KOPT-K1 (cell line): ENCODE results near the gene FXYD3.

ENCODE experiments used
- H3K27ac ChIP-seq: fragments of 200-600 bp; sonication (generic); 2 replicates; pipeline ENCODE4 v1.5.1; 2016; ENCODE audit warnings: antibody characterized with exemption, mild to moderate bottlenecking, low read depth, low read length; ENCODE audit not compliant: poor library complexity, severe bottlenecking
- H3K36me3 ChIP-seq: fragments of 200-600 bp; sonication (generic); 2 replicates; pipeline ENCODE4 v1.5.1; 2017; ENCODE audit warnings: antibody characterized with exemption, mild to moderate bottlenecking, low read length, moderate library complexity; ENCODE audit not compliant: insufficient read depth
- H3K9me3 ChIP-seq: fragments of 200-600 bp; sonication (generic); 2 replicates; pipeline ENCODE4 v1.5.1; 2017; ENCODE audit warnings: antibody characterized with exemption, low read length, mild to moderate bottlenecking; ENCODE audit not compliant: insufficient read depth, poor library complexity, severe bottlenecking

FXYD3 gene

GRCh38 chr19:35136231-35136630 is 20.6 kb downstream of the FXYD3 start:
- Histone ChIP-seq H3K27ac (no peak overlapping the region), H3K9me3 (no peaks in the 10 kb centered on the region), H3K36me3 (no peaks in the 10 kb centered on the region)

- no peaks in the 10 kb centered on the region for H3K9me3 ChIP-seq
- no peak overlapping the region for H3K27ac ChIP-seq
- no peaks in the 10 kb centered on the region for H3K36me3 ChIP-seq
These were observed 21.5 kb downstream of the FXYD3 start for GRCh38 chr19:35136977-35137702.

- Histone ChIP-seq H3K9me3 (no peaks in the 10 kb centered on the region), H3K27ac (no peak within 1 kb of the TSS), H3K36me3 (no peaks in the 10 kb centered on the region)
These were observed 22.8 kb downstream of the FXYD3 start, which contains the start of gene FXYD1 for GRCh38 chr19:35138305-35138892. Gene FXYD1 (plus strand): TSS chr19:35138824. CDS start chr19:35140080, 1,256 bp downstream.

GRCh38 chr19:35140207-35140961 is 24.8 kb downstream of the FXYD3 start:
- Histone ChIP-seq H3K27ac (no peak overlapping the region), H3K36me3 (no peaks in the 10 kb centered on the region), H3K9me3 (no peaks in the 10 kb centered on the region)

GRCh38 chr19:35140962-35141836 is 25.6 kb downstream of the FXYD3 start:
- Histone ChIP-seq H3K9me3 (no peaks in the 10 kb centered on the region), H3K36me3 (no peaks in the 10 kb centered on the region), H3K27ac (no peak overlapping the region)

- no peaks in the 10 kb centered on the region for H3K9me3 ChIP-seq
These were observed 26.4 kb downstream of the FXYD3 start for GRCh38 chr19:35141837-35142605.

GRCh38 chr19:35142606-35143230 is 27.1 kb downstream of the FXYD3 start:
- Histone ChIP-seq H3K9me3 (no peaks in the 10 kb centered on the region), H3K36me3 (no peaks in the 10 kb centered on the region), H3K27ac (no peak overlapping the region)

More at GRCh38 chr19:35141837-35142605, 26.4 kb downstream of the FXYD3 start:
- Histone ChIP-seq H3K27ac (no peak overlapping the region), H3K36me3 (no peaks in the 10 kb centered on the region)

- H3K27ac ChIP-seq: no peak within 1 kb of the TSS
These were observed 27.6 kb downstream of the FXYD3 start, which contains the start of gene FXYD7 for GRCh38 chr19:35143231-35143715. Gene FXYD7 (plus strand): TSS chr19:35143255. CDS start chr19:35143334, 79 bp downstream.

GRCh38 chr19:35143818-35144217 is 28.2 kb downstream of the FXYD3 start:
- Histone ChIP-seq H3K27ac (no peak overlapping the region), H3K9me3 (no peaks in the 10 kb centered on the region), H3K36me3 (no peaks in the 10 kb centered on the region)

More at GRCh38 chr19:35143231-35143715, 27.6 kb downstream of the FXYD3 start, which contains the start of gene FXYD7:
- Histone ChIP-seq H3K9me3 (no peaks in the 10 kb centered on the region), H3K36me3 (no peaks in the 10 kb centered on the region)

- Histone ChIP-seq H3K27ac (no peak overlapping the region), H3K9me3 (no peaks in the 10 kb centered on the region), H3K36me3 (no peaks in the 10 kb centered on the region)
These were observed 28.6 kb downstream of the FXYD3 start for GRCh38 chr19:35144259-35144599.

- H3K9me3 ChIP-seq: no peaks in the 10 kb centered on the region
- no peaks in the 10 kb centered on the region for H3K36me3 ChIP-seq
- H3K27ac ChIP-seq: no peak overlapping the region
These were observed 29.2 kb downstream of the FXYD3 start for GRCh38 chr19:35144600-35145436.

GRCh38 chr19:35146746-35147459 is 31.3 kb downstream of the FXYD3 start:
- no peaks in the 10 kb centered on the region for H3K36me3 ChIP-seq
- H3K27ac ChIP-seq: no peak overlapping the region
- no peaks in the 10 kb centered on the region for H3K9me3 ChIP-seq
